ENCODE measurements around the gene CARMIL1. TPM values are rescaled to one million over a fixed set of nuclear protein-coding genes. Genes with fewer than 3 reads are reported as not detected.

The CARMIL1 gene
- total RNA-seq, 1 donor from 2014 or later, result 8.4 TPM

- no peak for TF ChIP-seq CTCF (IDR thresholded peaks at IDR 0.05; ENCODE audit: borderline replicate concordance)
- intact Hi-C loops (cut with micrococcal nuclease), result no loop called here
- DNase-seq, result no peak
- Histone ChIP-seq H3K4me1 (peaks cover 30% of the 10 kb centered on the region), H3K27me3 (ENCODE audit: low read depth) (peaks cover 15% of the 10 kb centered on the region), H3K27ac (replicated peaks) (peak overlapping the region; percentile 73), H3K4me3 (peak overlapping the region; percentile 76), H3K9me3 (replicated peaks) (no peaks in the 10 kb centered on the region), H3K36me3 (no peaks in the 10 kb centered on the region)
These were observed 1.3 kb downstream of the CARMIL1 start for GRCh38 chr6:25280344-25281074.

- TF ChIP-seq CTCF (IDR thresholded peaks at IDR 0.05; ENCODE audit: borderline replicate concordance), result no peak
These were observed 7.7 kb downstream of the CARMIL1 start for GRCh38 chr6:25286891-25287290.

GRCh38 chr6:25287941-25288340 lies 8.8 kb downstream of the CARMIL1 start:
- Histone ChIP-seq H3K4me3 (no peak overlapping the region), H3K4me1 (peaks cover 15% of the 10 kb centered on the region), H3K36me3 (no peaks in the 10 kb centered on the region), H3K9me3 (replicated peaks) (no peaks in the 10 kb centered on the region), H3K27me3 (ENCODE audit: low read depth) (no peaks in the 10 kb centered on the region), H3K27ac (replicated peaks) (no peak overlapping the region)
- intact Hi-C loops (cut with micrococcal nuclease), result no loop called here
- DNase-seq, result no peak
- TF ChIP-seq CTCF (IDR thresholded peaks at IDR 0.05; ENCODE audit: borderline replicate concordance), result no peak

More at GRCh38 chr6:25286891-25287290, 7.7 kb downstream of the CARMIL1 start:
- Histone ChIP-seq H3K27me3 (ENCODE audit: low read depth) (no peaks in the 10 kb centered on the region), H3K4me3 (no peak overlapping the region), H3K9me3 (replicated peaks) (no peaks in the 10 kb centered on the region), H3K36me3 (no peaks in the 10 kb centered on the region), H3K27ac (replicated peaks) (no peak overlapping the region), H3K4me1 (peaks cover 15% of the 10 kb centered on the region)
- DNase-seq, result no peak
- intact Hi-C loops (cut with micrococcal nuclease), result no loop called here

GRCh38 chr6:25288518-25288917 lies 9.3 kb downstream of the CARMIL1 start:
- peaks cover 15% of the 10 kb centered on the region for H3K4me1 ChIP-seq
- H3K36me3 ChIP-seq, result no peaks in the 10 kb centered on the region
- no peak overlapping the region for H3K4me3 ChIP-seq
- TF ChIP-seq CTCF (IDR thresholded peaks at IDR 0.05; ENCODE audit: borderline replicate concordance), result no peak
- no peaks in the 10 kb centered on the region for H3K9me3 ChIP-seq (replicated peaks)
- no peaks in the 10 kb centered on the region for H3K27me3 ChIP-seq (ENCODE audit: low read depth)
- intact Hi-C loops (cut with micrococcal nuclease), result no loop called here
- DNase-seq, result no peak
- H3K27ac ChIP-seq (replicated peaks), result no peak overlapping the region

- no peak for TF ChIP-seq CTCF (IDR thresholded peaks at IDR 0.05; ENCODE audit: borderline replicate concordance)
- Histone ChIP-seq H3K4me1 (peaks cover 23% of the 10 kb centered on the region), H3K4me3 (no peak overlapping the region), H3K27ac (replicated peaks) (peak overlapping the region; percentile 34), H3K27me3 (ENCODE audit: low read depth) (no peaks in the 10 kb centered on the region), H3K36me3 (no peaks in the 10 kb centered on the region), H3K9me3 (replicated peaks) (no peaks in the 10 kb centered on the region)
- intact Hi-C loops (cut with micrococcal nuclease), result no loop called here
- no peak for DNase-seq
These were observed 11.3 kb downstream of the CARMIL1 start for GRCh38 chr6:25290306-25291060.

Data from left ventricle myocardium inferior (tissue), 1 donor.